Measurements from ENCODE around the gene HASPIN.
A peak's percentile ranks its signal among the peaks of the same experiment; 100 is the strongest.

HASPIN gene

GRCh38 chr17:3768769-3769168, 45.1 kb downstream of the HASPIN start:
- no peak for ATAC-seq

GRCh38 chr17:3770466-3770865, 46.8 kb downstream of the HASPIN start:
- ATAC-seq, result peak; percentile 15 to 45

GRCh38 chr17:3771140-3771539, 47.4 kb downstream of the HASPIN start:
- peak in 1 of 2 donors; percentile 57 for ATAC-seq

DNA sequence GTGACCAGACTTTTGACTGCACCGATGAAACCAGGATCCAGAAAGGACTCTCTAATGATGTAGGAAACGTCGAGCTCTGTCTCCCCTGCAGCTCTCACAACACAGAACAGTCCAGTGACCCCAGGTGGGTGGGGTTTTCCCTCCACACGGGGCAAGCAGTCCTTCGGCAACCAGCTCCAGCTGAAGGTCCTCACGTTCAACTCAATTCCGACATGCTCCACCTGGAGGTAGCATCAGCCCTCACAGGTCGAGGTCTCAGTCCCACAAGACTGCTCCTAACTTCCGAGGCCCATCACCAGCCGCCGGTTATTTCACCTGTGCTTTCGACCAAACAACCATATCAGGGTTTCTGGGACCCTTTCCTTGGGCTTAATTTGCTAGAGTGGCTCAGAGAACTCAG, 49.1 kb downstream of the HASPIN start:
- no peak for ATAC-seq

- no peak for ATAC-seq
Measured at GRCh38 chr17:3773511-3773910, 49.8 kb downstream of the HASPIN start.

GRCh38 chr17:3773966-3774365, 50.3 kb downstream of the HASPIN start:
- no peak for ATAC-seq
